HEK293 (cell line): Measurements from ENCODE around the gene SH3BP5L.
"Not testable (repeated sequence)": the region's sequence is repeated elsewhere in the genome, so short reads cannot be mapped to it uniquely, and the experiment has no call there.

Experiments
- CTCF ChIA-PET: fragments of 350-600 bp; formaldehyde crosslinking; extraction: SDS; loops from one replicate; lab custom pipeline; 2021; ENCODE audit warnings: antibody characterized with exemption; lab: Yijun Ruan, JAX
- POLR2A ChIA-PET: fragments of 300-600 bp; formaldehyde crosslinking; extraction: SDS; loops from one replicate; lab custom pipeline; 2020; ENCODE audit warnings: antibody characterized with exemption, inconsistent platforms; lab: Yijun Ruan, JAX
- H3K27ac ChIP-seq: fragments of 200-500 bp; sonication (Bioruptor generic); 2 replicates; pipeline ENCODE4 v1.5.1; 2014; ENCODE audit warnings: low read depth, low read length, control low read depth, inconsistent platforms; ENCODE audit errors: extremely low read depth
- H3K36me3 ChIP-seq, 2 experiments: fragments of 200-500 bp in 1 of 2; sonication (Bioruptor generic) in 1 of 2; 1 replicate in 1 of 2; 2 replicates in 1 of 2; pipeline ENCODE4 v1.5.1; 2014 to 2017; ENCODE audit warnings: inconsistent platforms in 2 of 2, low read length in 2 of 2; ENCODE audit not compliant: control insufficient read depth in 2 of 2, insufficient read depth in 1 of 2
- H3K4me1 ChIP-seq: fragments of 200-500 bp; sonication (Bioruptor generic); 2 replicates; pipeline ENCODE4 v1.5.1; 2014; ENCODE audit warnings: mild to moderate bottlenecking, low read length, inconsistent platforms; ENCODE audit not compliant: control insufficient read depth, insufficient read depth
- H3K4me3 ChIP-seq: 2 replicates; pipeline ENCODE4 v1.5.1; 2011; ENCODE audit warnings: low read depth, mild to moderate bottlenecking, control low read depth, low read length, moderate library complexity
- H3K9me3 ChIP-seq: fragments of 200-500 bp; sonication (Bioruptor generic); 2 replicates; pipeline ENCODE4 v1.5.1; 2014; ENCODE audit warnings: low read depth, low read length, inconsistent platforms; ENCODE audit not compliant: control insufficient read depth, insufficient read depth
- KLF7 ChIP-seq: fragments of 450-650 bp; formaldehyde crosslinking; IDR thresholded peaks from 2 replicates; pipeline ENCODE4 v1.5.1; 2016; ENCODE audit warnings: missing biosample characterization, missing genetic modification characterization, borderline replicate concordance
- MYNN ChIP-seq: fragments of 450-650 bp; formaldehyde crosslinking; IDR thresholded peaks from 2 replicates; pipeline ENCODE4 v1.5.1; 2016; ENCODE audit warnings: missing biosample characterization, missing genetic modification characterization, borderline replicate concordance
- WT1 ChIP-seq: fragments of 450-650 bp; formaldehyde crosslinking; IDR thresholded peaks from 2 replicates; pipeline ENCODE4 v1.5.1; 2016; ENCODE audit warnings: missing biosample characterization, missing genetic modification characterization
- ZBTB8A ChIP-seq: fragments of 450-650 bp; formaldehyde crosslinking; IDR thresholded peaks from 2 replicates; pipeline ENCODE4 v1.5.1; 2016; ENCODE audit warnings: missing biosample characterization, missing genetic modification characterization
- ZNF146 ChIP-seq: fragments of 450-650 bp; formaldehyde crosslinking; IDR thresholded peaks from 2 replicates; pipeline ENCODE4 v1.5.1; 2016; ENCODE audit warnings: missing biosample characterization, missing genetic modification characterization
- ZNF155 ChIP-seq: fragments of 450-650 bp; formaldehyde crosslinking; IDR thresholded peaks from 2 replicates; pipeline ENCODE4 v1.5.1; 2016; ENCODE audit warnings: missing biosample characterization, missing genetic modification characterization
- ZNF311 ChIP-seq: fragments of 450-650 bp; formaldehyde crosslinking; IDR thresholded peaks from 2 replicates; pipeline ENCODE4 v1.5.1; 2017; ENCODE audit warnings: missing biosample characterization, missing genetic modification characterization, borderline replicate concordance
- ZNF324 ChIP-seq: fragments of 450-650 bp; formaldehyde crosslinking; IDR thresholded peaks from 2 replicates; pipeline ENCODE4 v1.5.1; 2016; ENCODE audit warnings: missing biosample characterization, missing genetic modification characterization
- ZNF426 ChIP-seq: fragments of 450-650 bp; formaldehyde crosslinking; IDR thresholded peaks from 2 replicates; pipeline ENCODE4 v1.5.1; 2017; ENCODE audit warnings: missing biosample characterization, missing genetic modification characterization, mild to moderate bottlenecking, inconsistent platforms, moderate library complexity
- ZNF449 ChIP-seq: fragments of 450-650 bp; formaldehyde crosslinking; IDR thresholded peaks from 2 replicates; pipeline ENCODE4 v1.5.1; 2017; ENCODE audit warnings: missing biosample characterization, mild to moderate bottlenecking, missing genetic modification characterization, moderate library complexity
- ZNF501 ChIP-seq: fragments of 450-650 bp; formaldehyde crosslinking; IDR thresholded peaks from 2 replicates; pipeline ENCODE4 v1.5.1; 2016; ENCODE audit warnings: missing biosample characterization, missing genetic modification characterization
- ZNF560 ChIP-seq: fragments of 450-650 bp; formaldehyde crosslinking; IDR thresholded peaks from 2 replicates; pipeline ENCODE4 v1.5.1; 2017; ENCODE audit warnings: missing biosample characterization, missing genetic modification characterization, borderline replicate concordance
- ZNF658 ChIP-seq: fragments of 450-650 bp; formaldehyde crosslinking; IDR thresholded peaks from 2 replicates; pipeline ENCODE4; 2016; ENCODE audit warnings: missing biosample characterization, missing genetic modification characterization
- ZNF670 ChIP-seq: fragments of 450-650 bp; formaldehyde crosslinking; IDR thresholded peaks from 2 replicates; pipeline ENCODE4 v1.5.1; 2016; ENCODE audit warnings: missing biosample characterization, missing genetic modification characterization, low read depth
- ZNF843 ChIP-seq: fragments of 450-650 bp; formaldehyde crosslinking; IDR thresholded peaks from 2 replicates; pipeline ENCODE4 v1.5.1; 2016; ENCODE audit warnings: missing biosample characterization, missing genetic modification characterization
- TF ChIP-seq, protein P1 (sequence below): fragments of 450-650 bp; formaldehyde crosslinking; IDR thresholded peaks from 2 replicates; pipeline ENCODE4 v1.5.1; 2017; ENCODE audit warnings: missing biosample characterization, missing genetic modification characterization
- TF ChIP-seq, protein P2 (sequence below): fragments of 450-650 bp; formaldehyde crosslinking; IDR thresholded peaks from 2 replicates; pipeline ENCODE4 v1.5.1; 2016; ENCODE audit warnings: missing biosample characterization, missing genetic modification characterization
- TF ChIP-seq, protein P3 (sequence below): fragments of 450-650 bp; formaldehyde crosslinking; IDR thresholded peaks from 2 replicates; pipeline ENCODE4 v1.5.1; 2016; ENCODE audit warnings: missing biosample characterization, missing genetic modification characterization

Gene SH3BP5L

GRCh38 chr1:248798791-248799190 lies 26.9 kb downstream of the SH3BP5L start (continued):
- TF ChIP-seq ZNF449 (tag by site-specific recombination) (no peak), ZNF146 (tag by site-specific recombination) (no peak), ZBTB8A (tag by site-specific recombination) (no peak)
- TF ChIP-seq, all 188 proteins: peak for 0

GRCh38 chr1:248794663-248795062 lies 31.1 kb downstream of the SH3BP5L start:
- H3K4me3 ChIP-seq, H3K4me1 ChIP-seq, H3K27ac ChIP-seq, H3K9me3 ChIP-seq, POLR2A ChIA-PET, H3K36me3 ChIP-seq: not testable (repeated sequence)
- CTCF ChIA-PET, result interaction anchor here (0.6 kb wide), 1 partner anchor 76 kb away, joined by 3 read pairs; no protein-coding TSS in a partner anchor

- TF ChIP-seq ZNF843 (tag by site-specific recombination), result no peak
- no peak for TF ChIP-seq KLF7 (tag by site-specific recombination)
- TF ChIP-seq ZNF426 (tag by site-specific recombination), result no peak
- TF ChIP-seq ZNF670 (tag by site-specific recombination), result no peak
- TF ChIP-seq WT1 (tag by site-specific recombination), result no peak
- no peak for TF ChIP-seq ZNF658 (tag by site-specific recombination)
- no peak for TF ChIP-seq ZNF560 (tag by site-specific recombination)
- no peak for TF ChIP-seq ZNF311 (tag by site-specific recombination)
- TF ChIP-seq, protein P1, sequence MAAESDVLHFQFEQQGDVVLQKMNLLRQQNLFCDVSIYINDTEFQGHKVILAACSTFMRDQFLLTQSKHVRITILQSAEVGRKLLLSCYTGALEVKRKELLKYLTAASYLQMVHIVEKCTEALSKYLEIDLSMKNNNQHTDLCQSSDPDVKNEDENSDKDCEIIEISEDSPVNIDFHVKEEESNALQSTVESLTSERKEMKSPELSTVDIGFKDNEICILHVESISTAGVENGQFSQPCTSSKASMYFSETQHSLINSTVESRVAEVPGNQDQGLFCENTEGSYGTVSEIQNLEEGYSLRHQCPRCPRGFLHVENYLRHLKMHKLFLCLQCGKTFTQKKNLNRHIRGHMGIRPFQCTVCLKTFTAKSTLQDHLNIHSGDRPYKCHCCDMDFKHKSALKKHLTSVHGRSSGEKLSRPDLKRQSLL (tag by site-specific recombination), result no peak
- TF ChIP-seq, protein P2, sequence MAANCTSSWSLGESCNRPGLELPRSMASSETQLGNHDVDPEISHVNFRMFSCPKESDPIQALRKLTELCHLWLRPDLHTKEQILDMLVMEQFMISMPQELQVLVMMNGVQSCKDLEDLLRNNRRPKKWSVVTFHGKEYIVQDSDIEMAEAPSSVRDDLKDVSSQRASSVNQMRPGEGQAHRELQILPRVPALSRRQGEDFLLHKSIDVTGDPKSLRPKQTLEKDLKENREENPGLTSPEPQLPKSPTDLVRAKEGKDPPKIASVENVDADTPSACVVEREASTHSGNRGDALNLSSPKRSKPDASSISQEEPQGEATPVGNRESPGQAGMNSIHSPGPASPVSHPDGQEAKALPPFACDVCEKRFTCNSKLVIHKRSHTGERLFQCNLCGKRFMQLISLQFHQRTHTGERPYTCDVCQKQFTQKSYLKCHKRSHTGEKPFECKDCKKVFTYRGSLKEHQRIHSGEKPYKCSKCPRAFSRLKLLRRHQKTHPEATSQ (tag by site-specific recombination), result no peak
- TF ChIP-seq, protein P3, sequence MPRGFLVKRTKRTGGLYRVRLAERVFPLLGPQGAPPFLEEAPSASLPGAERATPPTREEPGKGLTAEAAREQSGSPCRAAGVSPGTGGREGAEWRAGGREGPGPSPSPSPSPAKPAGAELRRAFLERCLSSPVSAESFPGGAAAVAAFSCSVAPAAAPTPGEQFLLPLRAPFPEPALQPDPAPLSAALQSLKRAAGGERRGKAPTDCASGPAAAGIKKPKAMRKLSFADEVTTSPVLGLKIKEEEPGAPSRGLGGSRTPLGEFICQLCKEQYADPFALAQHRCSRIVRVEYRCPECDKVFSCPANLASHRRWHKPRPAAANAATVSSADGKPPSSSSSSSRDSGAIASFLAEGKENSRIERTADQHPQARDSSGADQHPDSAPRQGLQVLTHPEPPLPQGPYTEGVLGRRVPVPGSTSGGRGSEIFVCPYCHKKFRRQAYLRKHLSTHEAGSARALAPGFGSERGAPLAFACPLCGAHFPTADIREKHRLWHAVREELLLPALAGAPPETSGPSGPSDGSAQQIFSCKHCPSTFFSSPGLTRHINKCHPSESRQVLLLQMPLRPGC (tag by site-specific recombination), result no peak
- TF ChIP-seq ZNF155, result no peak
- no peak for TF ChIP-seq MYNN (tag by site-specific recombination)
- TF ChIP-seq ZNF501 (tag by site-specific recombination), result no peak
- no peak for TF ChIP-seq ZNF324 (tag by site-specific recombination)
- TF ChIP-seq, all 188 proteins: peak for 0
- POLR2A ChIA-PET, result no interaction called here
- H3K9me3 ChIP-seq, result no peaks in the 10 kb centered on the region
These were observed 32.1 kb downstream of the SH3BP5L start for GRCh38 chr1:248793592-248793991.

More at GRCh38 chr1:248793592-248793991, 32.1 kb downstream of the SH3BP5L start:
- H3K4me1 ChIP-seq, result no peaks in the 10 kb centered on the region
- H3K27ac ChIP-seq, result no peak overlapping the region
- no peaks in the 10 kb centered on the region for H3K36me3 ChIP-seq
- H3K4me3 ChIP-seq, result no peak overlapping the region
- CTCF ChIA-PET, result interaction anchor here (0.6 kb wide), 1 partner anchor 51 kb away, joined by 3 read pairs; no protein-coding TSS in a partner anchor
